Activated T-helper 1 cell treated with anti-CD3 and anti-CD28 coated beads, Interleukin-12 subunit alpha, Interleukin-12 subunit beta, Interleukin-2, Interleukin-4 antibody, amounts not matched to agents 30 ng/mL and 10 ng/mL and 1 ng/mL, durations not matched to agents 14 hours and 24 hours and 36 hours (primary cell): ENCODE measurements around the gene ANXA3. TPM values are rescaled to one million over a fixed set of nuclear protein-coding genes. Genes with fewer than 3 reads are reported as not detected.

Source experiments
- DNase-seq: peaks from one replicate; pipeline ENCODE4 v3.0.0; 2021; ENCODE audit warnings: low spot score
- H3K27ac Mint-ChIP-seq: one replicate; pipeline ENCODE4 v1.8.0; 2021; ENCODE audit warnings: mild to moderate bottlenecking, mixed read lengths
- H3K27me3 Mint-ChIP-seq: one replicate; pipeline ENCODE4 v1.8.0; 2022; ENCODE audit warnings: mild to moderate bottlenecking, moderate library complexity, mixed read lengths; ENCODE audit not compliant: insufficient read depth
- H3K36me3 Mint-ChIP-seq: one replicate; pipeline ENCODE4 v1.8.0; 2021; ENCODE audit warnings: low read depth, mixed read lengths
- H3K4me1 Mint-ChIP-seq: one replicate; pipeline ENCODE4 v1.8.0; 2021; ENCODE audit warnings: low read depth, mixed read lengths
- H3K4me3 Mint-ChIP-seq: one replicate; pipeline ENCODE4 v1.8.0; 2021; ENCODE audit warnings: mild to moderate bottlenecking, moderate library complexity, mixed read lengths
- H3K9me3 Mint-ChIP-seq: one replicate; pipeline ENCODE4 v1.8.0; 2021; ENCODE audit warnings: mixed read lengths
- intact Hi-C: fragments of 100-400 bp; cut with micrococcal nuclease; formaldehyde crosslinking; loops from one replicate; pipeline ENCODE4 v1.15.1; 2024
- total RNA-seq: library from RNA; stranded (reverse); gene quantifications from 2 replicates; pipeline ENCODE4 v1.2.3, GENCODE V29; 2022

The ANXA3 gene
- total RNA-seq, 1 donor from 2014 or later = 9.2 TPM

- peaks cover 13% of the 10 kb centered on the region for H3K36me3 Mint-ChIP-seq
- intact Hi-C loops = loop anchor here (5.0 kb wide), 1 partner anchor 654 kb away; no protein-coding TSS in a partner anchor
- H3K27me3 Mint-ChIP-seq = no peaks in the 10 kb centered on the region
- no peak for DNase-seq
- H3K4me3 Mint-ChIP-seq = no peak overlapping the region
- H3K9me3 Mint-ChIP-seq = no peaks in the 10 kb centered on the region
- peaks cover 53% of the 10 kb centered on the region for H3K4me1 Mint-ChIP-seq
- no peak overlapping the region for H3K27ac Mint-ChIP-seq
These were observed 59.6 kb downstream of the ANXA3 start for GRCh38 chr4:78611215-78611558.

DNA sequence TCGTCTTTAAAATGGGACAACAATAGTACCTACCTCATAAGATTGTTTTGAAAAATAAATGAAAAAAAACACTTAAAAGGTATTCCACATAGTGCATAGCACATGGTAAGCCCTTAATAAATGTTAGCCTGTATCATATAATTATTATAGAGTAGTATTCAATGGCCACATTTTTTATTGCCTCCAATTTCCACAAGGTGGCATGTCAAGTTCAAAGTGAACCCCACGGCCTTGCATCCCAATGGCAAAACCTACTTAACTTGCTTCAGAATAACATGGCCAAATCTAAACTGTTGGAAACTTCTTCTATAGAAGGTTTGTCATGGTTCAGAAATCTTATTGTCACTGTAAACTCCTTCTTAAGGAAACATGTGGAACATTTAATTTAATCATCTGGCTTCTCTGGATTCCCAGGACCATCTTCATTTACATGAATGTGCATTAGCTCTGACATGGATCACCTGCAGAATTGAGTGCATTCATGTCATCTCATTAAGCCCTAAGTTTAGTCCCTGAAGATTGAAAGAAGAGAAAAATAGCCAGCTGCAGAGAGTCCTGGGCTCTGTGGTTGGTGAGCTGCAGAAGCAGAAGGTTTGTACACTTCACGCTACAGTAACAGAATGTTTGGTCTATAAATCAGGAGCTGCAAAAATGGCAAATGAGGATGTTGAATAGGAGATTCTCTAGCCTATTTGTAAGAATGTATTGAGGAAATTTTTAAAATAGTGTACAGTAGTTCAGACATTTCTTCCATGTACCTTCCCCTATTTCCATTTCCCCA, 61.0 kb downstream of the ANXA3 start:
- Mint-ChIP-seq H3K27ac (no peak overlapping the region), H3K4me3 (no peak overlapping the region), H3K27me3 (no peaks in the 10 kb centered on the region), H3K36me3 (peaks cover 11% of the 10 kb centered on the region), H3K9me3 (no peaks in the 10 kb centered on the region), H3K4me1 (peaks cover 61% of the 10 kb centered on the region)
- intact Hi-C loops = loop anchor here (1.0 to 5.0 kb wide), 4 partner anchors 32 to 655 kb away; no protein-coding TSS in a partner anchor
- no peak for DNase-seq

DNA sequence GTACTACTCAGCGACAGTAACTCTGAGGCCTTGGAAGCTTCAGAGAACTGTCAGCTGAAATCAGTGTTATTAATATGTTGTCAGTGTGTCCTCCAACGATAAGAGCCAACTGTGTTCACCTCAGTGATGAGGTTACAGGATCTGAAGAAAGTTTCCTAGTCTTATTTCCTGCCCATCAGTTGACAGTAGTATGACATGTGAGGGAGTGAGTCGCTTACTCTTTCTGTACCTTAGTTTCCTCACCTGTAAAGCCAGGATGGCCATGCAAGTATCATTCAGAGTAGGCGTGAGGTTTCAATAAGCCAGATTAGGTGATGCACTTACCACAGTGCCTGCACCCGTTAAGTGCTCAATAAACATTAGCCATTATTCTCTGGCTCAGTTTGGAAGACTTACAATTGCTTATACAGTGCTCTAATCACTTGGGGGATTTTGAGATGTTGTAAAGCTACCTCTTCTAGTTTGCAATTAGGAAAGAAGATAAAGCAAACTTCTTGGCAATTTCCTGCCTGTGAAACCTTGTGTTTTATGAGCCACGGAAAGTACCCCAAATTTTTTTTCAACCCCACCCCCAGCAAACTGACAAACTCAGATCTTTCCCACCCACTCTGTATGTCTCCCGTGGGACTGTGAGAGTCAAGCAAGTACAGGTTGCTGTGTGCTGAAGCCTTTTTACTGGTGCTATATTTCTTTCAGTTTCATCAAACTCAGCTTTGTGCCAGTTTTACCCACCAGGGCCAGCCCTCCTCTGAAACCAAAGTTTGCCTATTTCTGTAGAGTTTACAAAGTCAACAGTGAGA, 62.2 kb downstream of the ANXA3 start:
- peaks cover 4% of the 10 kb centered on the region for H3K36me3 Mint-ChIP-seq
- peak overlapping the region; percentile 13 for H3K4me3 Mint-ChIP-seq
- no peaks in the 10 kb centered on the region for H3K27me3 Mint-ChIP-seq
- H3K27ac Mint-ChIP-seq = peak overlapping the region; percentile 18
- intact Hi-C loops = loop anchor here (1.0 to 5.0 kb wide), 5 partner anchors 31 to 656 kb away; no protein-coding TSS in a partner anchor
- H3K4me1 Mint-ChIP-seq = peaks cover 73% of the 10 kb centered on the region
- DNase-seq = no peak
- H3K9me3 Mint-ChIP-seq = no peaks in the 10 kb centered on the region

- intact Hi-C loops = no loop called here
- H3K4me3 Mint-ChIP-seq = no peak overlapping the region
- H3K27ac Mint-ChIP-seq = no peak overlapping the region
- DNase-seq = no peak
- H3K27me3 Mint-ChIP-seq = no peaks in the 10 kb centered on the region
- H3K4me1 Mint-ChIP-seq = peaks cover 62% of the 10 kb centered on the region
- H3K36me3 Mint-ChIP-seq = peaks cover 5% of the 10 kb centered on the region
- no peaks in the 10 kb centered on the region for H3K9me3 Mint-ChIP-seq
These were observed 64.5 kb downstream of the ANXA3 start for GRCh38 chr4:78616046-78616498.

GRCh38 chr4:78618436-78618835, 66.9 kb downstream of the ANXA3 start:
- H3K36me3 Mint-ChIP-seq = peaks cover 5% of the 10 kb centered on the region

GRCh38 chr4:78621395-78621794, 69.8 kb downstream of the ANXA3 start:
- Mint-ChIP-seq H3K27ac (no peak overlapping the region), H3K4me1 (peaks cover 35% of the 10 kb centered on the region), H3K36me3 (peaks cover 5% of the 10 kb centered on the region), H3K9me3 (no peaks in the 10 kb centered on the region), H3K27me3 (no peaks in the 10 kb centered on the region), H3K4me3 (no peak overlapping the region)
- DNase-seq = no peak
- intact Hi-C loops = no loop called here

More at GRCh38 chr4:78618436-78618835, 66.9 kb downstream of the ANXA3 start:
- Mint-ChIP-seq H3K9me3 (no peaks in the 10 kb centered on the region), H3K4me1 (peaks cover 50% of the 10 kb centered on the region), H3K27me3 (no peaks in the 10 kb centered on the region), H3K4me3 (no peak overlapping the region), H3K27ac (no peak overlapping the region)
- intact Hi-C loops = no loop called here
- DNase-seq = no peak

- Mint-ChIP-seq H3K27me3 (no peaks in the 10 kb centered on the region), H3K4me3 (no peak overlapping the region), H3K27ac (no peak overlapping the region), H3K9me3 (no peaks in the 10 kb centered on the region), H3K36me3 (peaks cover 5% of the 10 kb centered on the region), H3K4me1 (peaks cover 37% of the 10 kb centered on the region)
- intact Hi-C loops = no loop called here
- DNase-seq = no peak
These were observed 70.8 kb downstream of the ANXA3 start for GRCh38 chr4:78622253-78622979.

- peaks cover 29% of the 10 kb centered on the region for H3K4me1 Mint-ChIP-seq
- H3K27me3 Mint-ChIP-seq = no peaks in the 10 kb centered on the region
- peaks cover 2% of the 10 kb centered on the region for H3K9me3 Mint-ChIP-seq
- no peak for DNase-seq
- intact Hi-C loops = no loop called here
- no peak overlapping the region for H3K4me3 Mint-ChIP-seq
- H3K36me3 Mint-ChIP-seq = no peaks in the 10 kb centered on the region
- no peak overlapping the region for H3K27ac Mint-ChIP-seq
These were observed 72.5 kb downstream of the ANXA3 start for GRCh38 chr4:78624048-78624447.

DNA sequence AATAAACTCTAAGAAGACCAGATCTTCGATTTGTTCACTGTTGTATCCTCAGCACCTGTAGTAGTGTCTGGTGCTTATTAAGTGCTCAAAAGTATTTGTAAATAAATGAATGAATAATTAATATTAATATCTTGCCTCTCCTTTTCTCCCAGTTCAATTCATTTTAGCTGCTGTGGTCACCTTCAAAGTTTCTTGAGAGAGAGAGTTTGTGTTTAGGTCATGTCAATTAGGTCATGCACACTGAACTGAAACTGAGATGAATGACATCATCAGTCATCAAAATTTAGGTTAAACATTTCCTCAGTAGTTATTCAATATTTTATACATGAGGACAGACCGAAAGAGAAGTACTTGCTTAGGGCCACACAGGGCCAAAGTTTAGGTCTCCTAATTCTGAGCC, 73.5 kb downstream of the ANXA3 start:
- intact Hi-C loops = no loop called here
- Mint-ChIP-seq H3K4me3 (no peak overlapping the region), H3K27me3 (no peaks in the 10 kb centered on the region), H3K4me1 (peaks cover 33% of the 10 kb centered on the region), H3K9me3 (peaks cover 3% of the 10 kb centered on the region), H3K36me3 (no peaks in the 10 kb centered on the region), H3K27ac (no peak overlapping the region)
- no peak for DNase-seq

GRCh38 chr4:78627046-78627965, 75.7 kb downstream of the ANXA3 start:
- no peak for DNase-seq
- Mint-ChIP-seq H3K27ac (no peak overlapping the region), H3K36me3 (no peaks in the 10 kb centered on the region), H3K9me3 (peaks cover 3% of the 10 kb centered on the region), H3K4me3 (no peak overlapping the region), H3K27me3 (no peaks in the 10 kb centered on the region), H3K4me1 (peaks cover 24% of the 10 kb centered on the region)
- intact Hi-C loops = no loop called here

DNA sequence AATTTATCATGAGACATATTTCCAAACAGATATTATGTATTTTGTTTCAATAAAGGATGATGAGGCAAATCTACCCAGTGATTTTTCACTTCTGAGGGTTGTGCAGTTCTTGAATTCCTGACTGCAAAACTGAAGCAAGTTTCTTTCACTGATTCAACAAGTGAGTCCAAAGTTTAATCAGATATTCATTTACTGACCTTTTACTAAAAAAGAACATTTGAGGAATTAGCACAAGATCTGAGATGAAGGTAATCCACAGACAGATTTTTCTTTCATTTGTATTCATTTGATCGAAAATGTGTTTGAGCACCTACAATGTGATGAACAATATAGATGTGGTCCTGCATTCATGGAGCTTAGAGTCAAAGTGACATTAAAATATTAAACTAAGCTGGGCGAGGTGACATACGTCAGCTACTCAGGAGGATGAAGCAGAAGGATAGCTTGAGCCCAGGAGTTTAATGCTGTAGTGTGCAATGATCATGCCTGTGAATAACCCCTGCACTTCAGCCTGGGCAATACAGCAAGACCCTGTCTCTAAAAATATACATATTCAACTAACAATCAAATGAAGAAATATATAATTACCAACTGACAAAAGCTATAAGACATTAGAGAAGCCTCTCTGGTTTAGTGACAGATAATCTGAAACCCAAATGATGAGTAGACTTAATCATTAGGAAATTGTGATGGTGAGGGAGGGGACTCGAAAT, 76.6 kb downstream of the ANXA3 start:
- Mint-ChIP-seq H3K4me1 (peaks cover 21% of the 10 kb centered on the region), H3K27me3 (no peaks in the 10 kb centered on the region), H3K27ac (no peak overlapping the region), H3K4me3 (no peak overlapping the region), H3K36me3 (no peaks in the 10 kb centered on the region), H3K9me3 (peaks cover 3% of the 10 kb centered on the region)
- intact Hi-C loops = no loop called here
- DNase-seq = no peak
